GM10248 (cell line): ENCODE measurements around the gene TRPV5.

ENCODE experiments used
- CTCF ChIA-PET: fragments of 300-600 bp; sonication (Branson Sonifier 250); formaldehyde crosslinking; extraction: SDS; loops from one replicate; lab custom pipeline; 2021; ENCODE audit warnings: antibody characterized with exemption; lab: Yijun Ruan, JAX
- POLR2A ChIA-PET: fragments of 350-650 bp; sonication (Branson Sonifier 250); formaldehyde crosslinking; extraction: SDS; loops from one replicate; lab custom pipeline; 2020; ENCODE audit warnings: antibody characterized with exemption; lab: Yijun Ruan, JAX
- DNase-seq: peaks from one replicate; pipeline ENCODE4 v3.0.0; 2012; ENCODE audit errors: extremely low spot score
- CTCF ChIP-seq: IDR thresholded peaks from 2 replicates; pipeline ENCODE4 v1.5.1; 2012; ENCODE audit warnings: mild to moderate bottlenecking, low read depth; ENCODE audit errors: extremely low read depth, missing control alignments, control extremely low read depth

The TRPV5 gene

GRCh38 chr7:142887282-142888015 is 46.1 kb downstream of the TRPV5 start:
- ChIA-PET CTCF (interaction anchor here (0.7 to 1.4 kb wide), 3 partner anchors 111 to 328 kb away, joined by 3 to 5 read pairs (median 3); no protein-coding TSS in a partner anchor), POLR2A (no interaction called here)
- DNase-seq = no peak
- no peak for TF ChIP-seq CTCF

GRCh38 chr7:142886866-142887265 is 46.7 kb downstream of the TRPV5 start:
- CTCF ChIA-PET = interaction anchor here (0.7 to 1.4 kb wide), 3 partner anchors 111 to 328 kb away, joined by 3 to 5 read pairs (median 3); no protein-coding TSS in a partner anchor
- DNase-seq = no peak
- POLR2A ChIA-PET = no interaction called here
- TF ChIP-seq CTCF = no peak

GRCh38 chr7:142885311-142886230 is 48.0 kb downstream of the TRPV5 start, which contains the start of gene TRPV6:
Gene TRPV6 (minus strand): TSS chr7:142885745.
- ChIA-PET CTCF (interaction anchor here (1.2 kb wide), 1 partner anchor 113 kb away, joined by 3 read pairs; no protein-coding TSS in a partner anchor), POLR2A (no interaction called here)
- no peak for DNase-seq
- TF ChIP-seq CTCF = no peak

GRCh38 chr7:142884286-142884640 is 49.3 kb downstream of the TRPV5 start:
- no peak for DNase-seq
- no peak for TF ChIP-seq CTCF
- ChIA-PET POLR2A (no interaction called here), CTCF (no interaction called here)

GRCh38 chr7:142883571-142884285 is 49.8 kb downstream of the TRPV5 start:
- POLR2A ChIA-PET = no interaction called here
- no peak for DNase-seq
- no peak for TF ChIP-seq CTCF
- CTCF ChIA-PET = interaction anchor here (1.6 to 4.6 kb wide), 3 partner anchors 13 to 118 kb away, joined by 3 to 39 read pairs (median 18); no protein-coding TSS in a partner anchor

GRCh38 chr7:142883145-142883544 is 50.4 kb downstream of the TRPV5 start:
- ChIA-PET POLR2A (no interaction called here), CTCF (interaction anchor here (1.5 to 4.8 kb wide), 6 partner anchors 12 to 125 kb away, joined by 3 to 39 read pairs (median 18); partner anchors contain the start of gene EPHB6)
- TF ChIP-seq CTCF = no peak
- no peak for DNase-seq
